GM12801 (cell line): ENCODE results near the gene JAK1.

Experiments used
- TF ChIP-seq, protein P1 (sequence below): IDR thresholded peaks from one replicate; pipeline ENCODE4 v1.5.1; 2011; ENCODE audit warnings: control low read depth; ENCODE audit not compliant: insufficient read length; ENCODE audit errors: extremely low read depth

Gene JAK1

DNA sequence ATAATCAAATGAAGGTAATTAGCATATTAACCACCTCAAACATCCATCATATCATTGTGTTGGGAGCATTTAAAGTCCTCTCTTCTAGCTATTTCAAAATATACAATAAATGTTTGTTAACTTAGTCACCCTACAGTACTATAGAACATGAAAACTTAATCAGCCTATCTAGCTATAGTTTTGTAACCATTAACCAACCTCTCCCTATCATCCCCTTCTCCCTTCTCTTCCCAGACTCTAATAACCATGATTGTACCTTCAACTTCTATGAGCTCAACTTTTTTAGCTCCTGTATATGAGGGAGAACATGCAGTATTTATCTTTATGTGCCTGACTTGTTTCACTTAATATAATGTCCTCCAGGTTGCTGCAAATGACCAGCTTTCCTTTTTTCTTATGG, 167.5 kb downstream of the JAK1 start:
- TF ChIP-seq, protein P1, sequence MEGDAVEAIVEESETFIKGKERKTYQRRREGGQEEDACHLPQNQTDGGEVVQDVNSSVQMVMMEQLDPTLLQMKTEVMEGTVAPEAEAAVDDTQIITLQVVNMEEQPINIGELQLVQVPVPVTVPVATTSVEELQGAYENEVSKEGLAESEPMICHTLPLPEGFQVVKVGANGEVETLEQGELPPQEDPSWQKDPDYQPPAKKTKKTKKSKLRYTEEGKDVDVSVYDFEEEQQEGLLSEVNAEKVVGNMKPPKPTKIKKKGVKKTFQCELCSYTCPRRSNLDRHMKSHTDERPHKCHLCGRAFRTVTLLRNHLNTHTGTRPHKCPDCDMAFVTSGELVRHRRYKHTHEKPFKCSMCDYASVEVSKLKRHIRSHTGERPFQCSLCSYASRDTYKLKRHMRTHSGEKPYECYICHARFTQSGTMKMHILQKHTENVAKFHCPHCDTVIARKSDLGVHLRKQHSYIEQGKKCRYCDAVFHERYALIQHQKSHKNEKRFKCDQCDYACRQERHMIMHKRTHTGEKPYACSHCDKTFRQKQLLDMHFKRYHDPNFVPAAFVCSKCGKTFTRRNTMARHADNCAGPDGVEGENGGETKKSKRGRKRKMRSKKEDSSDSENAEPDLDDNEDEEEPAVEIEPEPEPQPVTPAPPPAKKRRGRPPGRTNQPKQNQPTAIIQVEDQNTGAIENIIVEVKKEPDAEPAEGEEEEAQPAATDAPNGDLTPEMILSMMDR: no peak

DNA sequence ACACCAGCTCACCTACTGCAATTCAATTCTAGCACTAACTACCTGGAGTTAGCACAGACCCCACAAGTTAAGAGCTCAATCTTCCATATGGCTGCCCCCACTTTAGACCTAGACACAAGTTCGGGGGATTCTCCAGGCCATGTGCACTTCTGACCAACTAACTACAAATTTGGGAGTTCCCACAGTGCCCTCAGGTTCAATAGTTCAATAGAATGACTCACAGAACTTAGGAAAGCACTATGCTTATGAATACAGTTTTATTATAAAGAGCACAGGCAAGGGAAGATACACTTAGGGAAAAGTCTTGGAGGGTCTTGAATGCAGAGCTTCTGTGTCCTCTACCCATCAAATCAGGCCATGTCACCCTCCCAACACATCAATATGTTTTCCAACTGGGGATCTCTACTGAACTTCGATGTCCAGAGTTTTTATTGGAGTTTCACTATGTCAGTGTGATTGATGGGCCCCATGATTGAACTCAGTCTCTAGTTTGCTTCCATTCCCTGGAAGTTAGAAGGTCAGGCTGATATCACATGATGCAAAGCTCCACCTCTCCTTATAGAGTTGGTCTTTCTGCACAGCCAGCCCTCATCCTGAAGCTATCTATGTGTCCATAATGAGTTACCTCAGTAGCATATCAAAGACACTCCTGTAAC, 175.4 kb downstream of the JAK1 start:
- TF ChIP-seq, protein P1: no peak
